AG08396 (cell line): ENCODE data around the gene HEMK1.
A peak's percentile ranks its signal among the peaks of the same experiment; 100 is the strongest.

Source experiments
- DNase-seq: peaks from one replicate; pipeline ENCODE4 v3.0.0; 2012; ENCODE audit warnings: low spot score, mixed read lengths

HEMK1 gene

DNA sequence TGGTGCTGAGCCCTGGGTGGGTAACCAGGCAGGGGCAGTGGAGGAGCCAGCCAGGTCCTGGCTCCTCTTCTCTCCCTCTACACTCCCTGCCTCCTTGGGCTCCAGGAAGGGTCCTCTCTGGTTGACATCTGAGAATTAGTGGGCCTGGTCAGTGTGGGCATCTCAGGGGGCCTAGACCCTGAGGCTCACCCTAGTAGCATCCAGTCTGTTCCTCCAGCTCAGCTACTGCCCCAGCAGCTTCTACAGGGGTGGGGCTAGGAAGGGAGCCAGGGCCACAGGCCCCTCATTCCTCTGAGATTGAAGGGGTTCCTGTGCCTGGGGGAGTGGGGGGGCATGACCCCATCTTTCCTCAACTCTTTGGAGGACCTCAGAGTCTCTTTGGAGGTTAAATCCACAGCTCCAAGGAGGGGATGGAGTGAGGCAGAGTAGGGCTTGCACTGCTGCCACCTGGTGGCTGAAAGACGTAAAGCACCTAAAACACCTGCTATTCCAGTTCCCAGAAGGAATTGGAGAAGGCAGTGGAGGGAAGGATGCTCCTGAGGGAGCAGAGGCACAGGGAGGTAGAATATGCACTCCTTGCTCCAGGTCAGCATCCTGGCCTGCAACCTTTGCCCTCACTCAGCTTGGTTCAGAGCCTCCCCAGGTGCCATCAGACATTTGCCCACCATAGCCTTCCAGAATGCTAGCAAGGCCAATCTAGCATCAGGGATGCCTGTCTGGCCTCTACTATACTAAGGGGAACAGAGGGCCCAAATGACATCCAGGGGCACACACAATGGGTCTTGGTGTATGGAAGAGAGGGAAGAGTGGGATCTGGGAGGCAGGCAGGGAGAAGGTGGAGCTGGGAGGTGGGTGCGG is 26.9 kb upstream of the HEMK1 start:
- DNase-seq: peak; percentile 85

DNA sequence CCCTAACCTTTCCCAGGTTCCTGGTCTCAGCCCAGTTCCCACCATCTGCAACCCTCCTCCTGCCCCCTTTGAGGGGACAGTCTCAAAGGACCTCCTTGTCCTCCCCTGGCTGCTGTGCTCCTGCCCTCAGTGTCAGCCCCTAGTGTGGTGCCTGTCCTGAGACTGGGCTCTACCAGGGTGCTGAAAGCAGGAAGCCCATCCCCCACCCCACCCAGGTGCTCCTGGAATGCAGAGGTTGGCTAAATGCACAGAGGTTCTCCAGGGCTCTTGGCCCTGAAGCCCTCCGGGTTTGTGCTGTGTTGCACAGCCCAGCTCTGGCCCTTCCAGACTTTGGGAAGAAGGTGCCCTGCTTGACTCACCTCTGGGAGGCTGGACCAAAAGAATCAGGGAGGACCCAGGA is 23.5 kb upstream of the HEMK1 start:
- no peak for DNase-seq

DNA sequence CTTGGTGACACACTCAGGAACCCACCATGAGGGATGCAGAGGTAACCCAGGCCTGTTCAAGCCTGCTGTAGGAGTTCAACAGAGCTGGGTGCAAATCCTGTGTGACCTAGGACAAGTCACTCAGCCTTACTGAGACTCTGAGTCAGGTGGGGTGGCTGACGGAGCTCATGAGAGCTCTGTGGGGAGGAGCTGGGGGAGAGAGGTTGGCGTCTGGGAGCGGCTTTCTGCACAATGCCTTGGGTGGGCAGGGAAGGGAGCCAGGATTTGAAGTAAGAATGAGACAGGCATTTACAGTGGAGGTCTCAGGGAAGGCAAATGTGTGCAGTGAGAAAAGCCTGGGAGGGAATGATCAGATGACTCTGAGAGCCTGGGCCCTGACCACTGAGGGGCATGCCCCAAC is 20.1 kb upstream of the HEMK1 start:
- DNase-seq: no peak

DNA sequence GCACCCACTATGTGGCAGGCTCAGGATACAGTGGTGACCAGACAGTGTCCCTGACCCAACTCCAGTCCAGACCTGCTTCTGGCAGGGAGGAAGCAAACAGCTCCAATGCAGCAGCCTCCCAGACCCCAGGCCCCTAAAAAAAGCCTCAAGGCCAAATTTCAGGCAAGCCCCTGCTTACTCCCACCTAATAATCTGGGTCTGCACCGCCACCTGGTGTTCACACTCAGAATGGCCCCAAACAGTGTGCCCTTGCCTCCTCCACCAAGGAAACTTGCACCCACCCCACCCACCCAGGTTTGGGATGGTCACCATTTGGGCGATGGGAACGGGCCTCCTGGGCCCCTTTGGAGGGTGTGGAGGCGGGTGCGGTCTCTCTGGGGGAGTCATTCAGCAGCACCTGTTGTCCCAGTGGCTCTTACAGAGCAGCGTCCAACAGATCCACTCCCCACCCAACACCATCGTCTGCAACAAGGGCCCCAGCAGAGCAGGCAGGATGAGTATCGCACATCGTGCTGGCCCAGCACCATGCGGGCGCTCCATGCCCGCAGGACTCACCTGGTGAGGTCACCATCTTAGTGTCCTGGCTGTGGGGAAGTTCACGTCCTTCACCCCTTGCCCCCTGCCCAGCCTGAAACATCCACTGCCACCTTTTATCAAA is 19.1 kb upstream of the HEMK1 start:
- DNase-seq: peak; percentile 61

DNA sequence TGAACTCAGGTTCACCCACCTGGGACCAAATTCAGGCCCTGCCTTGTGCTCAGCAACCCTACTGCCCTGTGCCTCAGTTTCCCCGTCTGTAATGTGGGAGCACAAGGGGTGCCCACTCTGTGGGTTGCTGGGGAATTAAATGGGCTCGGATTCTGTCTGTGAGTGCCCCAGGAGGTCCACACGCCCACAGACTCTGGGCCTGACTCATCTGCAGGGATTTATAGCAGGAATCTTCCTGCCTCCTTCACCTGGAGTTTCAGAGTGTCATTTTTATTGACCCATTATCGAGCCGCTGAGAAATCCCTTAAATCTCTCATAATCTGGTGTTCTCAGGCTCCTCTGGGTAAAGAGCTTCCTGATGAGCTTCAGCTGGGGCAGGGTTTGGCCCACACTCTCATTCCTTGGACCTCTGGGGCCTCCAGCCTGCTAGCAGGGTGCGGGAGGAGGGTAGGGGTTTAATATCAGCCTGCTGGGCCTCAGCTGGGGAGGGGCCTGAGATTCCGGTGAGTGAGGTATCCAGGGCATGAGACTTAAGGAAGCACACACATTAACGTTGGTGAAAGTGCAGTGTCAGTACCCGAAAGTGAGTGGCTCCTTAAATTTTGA is 18.2 kb upstream of the HEMK1 start:
- DNase-seq: no peak

DNA sequence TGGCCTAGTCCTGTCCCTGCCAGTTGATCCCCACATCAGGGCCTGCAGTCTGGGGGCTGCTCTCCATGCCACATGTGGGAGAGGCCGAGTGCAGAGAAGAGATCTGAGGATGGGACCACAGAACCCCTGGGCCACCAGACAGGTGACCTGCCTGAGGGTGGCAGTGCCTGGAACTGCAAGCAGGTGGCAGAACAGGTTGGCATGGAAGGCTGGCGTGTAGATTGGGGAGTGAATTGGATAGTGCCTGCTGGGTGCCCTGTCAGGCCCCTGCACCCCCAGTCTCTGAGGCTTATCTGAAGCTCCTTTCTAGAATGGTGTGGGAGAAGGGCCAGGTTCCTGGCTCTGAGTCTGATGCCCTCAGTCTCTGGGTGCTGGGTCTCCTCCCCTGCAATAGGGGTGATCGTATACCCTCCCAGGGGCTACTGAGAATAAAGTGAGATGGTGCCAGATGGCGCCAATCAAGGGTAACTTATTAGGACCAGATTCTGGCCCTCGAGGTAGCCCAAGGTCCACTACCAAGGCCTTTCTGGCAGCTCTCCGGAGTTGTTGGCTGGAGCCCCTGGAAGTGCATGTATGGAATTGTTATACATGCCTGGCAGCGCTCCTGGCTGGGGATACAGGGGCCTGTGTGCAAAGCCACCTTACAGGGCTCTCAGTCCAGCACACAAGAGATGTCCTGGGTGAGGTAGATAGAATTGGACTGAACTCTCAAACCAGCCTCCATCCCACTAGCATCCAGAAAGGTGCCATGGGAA is 17.5 kb upstream of the HEMK1 start:
- no peak for DNase-seq

DNA sequence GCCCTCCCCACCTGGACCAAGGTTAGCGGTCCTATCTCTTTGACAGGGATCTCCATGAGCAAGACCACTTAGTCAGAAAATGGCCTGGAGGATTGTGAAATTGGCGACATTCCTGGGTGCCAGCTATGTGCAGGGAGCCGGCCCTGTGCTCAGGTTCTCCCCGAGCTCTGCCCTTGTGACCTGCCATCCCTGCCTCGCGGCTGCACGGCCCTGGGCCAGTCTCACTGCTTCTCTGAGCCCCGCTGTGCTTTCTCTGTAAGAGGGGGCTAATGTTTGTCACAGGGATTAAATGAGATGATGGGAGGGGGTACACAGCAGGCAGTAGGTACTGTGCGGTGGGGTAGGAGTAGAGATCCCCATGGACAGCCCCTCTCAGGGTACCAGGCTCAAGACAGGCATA is 16.7 kb upstream of the HEMK1 start:
- no peak for DNase-seq

DNA sequence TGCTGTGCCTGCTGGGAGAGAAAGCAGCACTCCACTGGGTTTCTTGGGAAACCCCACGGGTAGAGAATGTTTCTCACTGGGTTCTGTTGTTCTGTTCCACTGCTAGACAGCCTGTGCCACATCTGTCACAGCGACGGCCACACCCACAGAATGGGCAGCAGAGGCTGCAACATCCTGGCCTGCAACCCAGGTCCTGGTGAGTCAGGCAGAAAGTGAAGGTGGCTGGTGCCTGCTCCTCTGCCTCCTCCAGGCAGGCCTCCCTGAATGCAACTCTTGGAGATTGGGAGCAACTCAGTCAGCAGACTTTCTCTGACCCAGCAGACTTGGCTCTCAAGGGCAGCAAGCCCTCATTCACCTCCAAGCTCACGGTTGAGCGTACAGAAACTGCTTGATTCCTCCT is 14.8 kb upstream of the HEMK1 start:
- DNase-seq: no peak

DNA sequence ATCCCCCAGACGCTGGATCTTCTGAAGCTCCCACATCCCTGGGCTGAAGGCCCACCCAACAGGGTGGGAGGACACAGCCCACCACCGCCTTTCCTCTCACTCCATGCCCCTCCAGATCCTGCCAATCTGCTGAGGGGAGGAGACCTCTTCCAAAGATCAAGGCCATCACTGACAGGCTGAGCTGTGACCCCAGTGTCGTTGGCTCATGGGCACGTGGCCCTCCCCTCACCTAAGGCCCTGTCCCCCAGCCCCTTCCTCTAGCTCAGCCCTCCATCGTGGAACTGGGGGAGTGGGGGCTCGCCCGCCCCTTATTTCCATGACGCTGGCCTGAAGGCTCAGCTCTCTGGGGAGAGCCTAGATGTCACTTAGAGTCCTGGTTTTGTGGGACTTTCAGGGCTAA is 12.2 kb upstream of the HEMK1 start:
- DNase-seq: no peak

DNA sequence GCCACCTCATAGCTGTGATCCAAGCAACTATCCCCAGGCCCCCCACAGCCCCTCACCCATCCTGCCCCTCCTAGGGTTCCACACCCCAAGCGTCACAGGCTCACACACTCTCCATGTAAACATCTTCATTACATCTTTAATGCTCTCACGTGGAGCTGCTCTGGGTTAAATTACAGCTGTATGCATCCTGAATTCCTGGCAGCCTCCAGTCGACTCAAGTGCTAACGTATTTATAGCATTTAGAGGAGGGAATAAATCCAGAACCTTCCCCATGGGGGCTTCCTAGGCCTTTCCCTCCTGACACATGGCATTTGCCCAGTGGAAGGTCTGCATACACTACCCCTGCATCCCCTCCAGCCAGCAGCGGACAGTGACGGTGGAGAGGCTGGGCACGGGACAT is 11.4 kb upstream of the HEMK1 start:
- DNase-seq: no peak

DNA sequence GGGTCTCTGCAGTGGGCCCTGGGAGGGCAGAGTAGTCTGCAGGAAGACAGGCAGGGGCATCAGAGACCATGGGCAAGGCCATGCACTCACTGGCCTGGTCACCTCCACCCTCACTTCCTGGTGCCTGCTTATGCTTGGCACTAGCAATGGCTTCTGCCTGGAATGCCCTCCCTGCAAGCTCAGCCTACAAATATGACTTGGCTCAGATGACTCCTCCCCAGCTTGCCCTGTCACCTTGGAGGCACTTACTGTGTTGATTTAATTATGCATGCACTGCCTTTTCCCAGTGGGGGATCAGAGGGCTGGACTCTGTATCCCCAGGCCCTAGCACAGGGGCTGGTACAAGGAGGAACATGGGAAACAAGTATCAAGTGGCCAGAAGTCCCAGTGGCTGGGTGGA is 9.6 kb upstream of the HEMK1 start:
- no peak for DNase-seq

DNA sequence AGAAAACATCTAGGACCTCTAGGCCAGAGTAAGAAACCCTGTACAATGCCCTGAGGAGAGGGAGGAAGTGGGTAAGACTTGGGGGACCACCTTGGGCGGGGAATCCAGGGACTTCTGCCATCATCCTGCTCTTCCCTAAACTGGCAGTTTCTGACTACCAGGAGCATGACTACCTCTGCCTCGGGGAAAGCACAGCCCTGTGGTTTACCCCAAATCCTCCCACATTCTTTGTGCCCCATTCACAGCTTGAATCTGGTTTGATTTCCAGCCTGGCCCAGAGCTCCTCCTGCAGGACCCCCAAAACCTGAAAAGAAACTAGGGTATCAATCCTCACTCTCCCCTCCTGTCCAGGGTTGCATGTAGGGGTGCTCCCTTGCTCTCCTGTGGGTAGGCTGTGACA is 6.5 kb upstream of the HEMK1 start:
- peak; percentile 79 for DNase-seq

DNA sequence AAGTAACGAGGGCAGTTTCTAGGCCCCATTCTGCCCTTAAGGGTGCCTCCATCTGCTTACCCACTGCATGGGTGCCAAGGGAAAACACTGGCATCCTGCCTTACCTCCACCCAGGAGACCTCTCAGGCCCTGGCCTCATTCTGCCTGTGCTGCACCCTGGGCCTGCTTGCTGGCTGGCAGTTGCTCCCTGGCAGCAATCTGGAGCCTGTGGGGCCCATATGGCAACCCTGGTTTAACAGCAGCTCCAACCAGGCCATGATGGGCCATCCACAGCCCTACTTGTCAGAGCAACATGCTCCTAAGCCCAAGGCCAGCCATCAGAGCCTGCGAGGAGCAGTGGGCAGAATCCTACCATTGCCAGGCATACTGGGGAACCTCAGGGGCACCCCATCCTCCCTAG is 5.5 kb upstream of the HEMK1 start:
- no peak for DNase-seq

DNA sequence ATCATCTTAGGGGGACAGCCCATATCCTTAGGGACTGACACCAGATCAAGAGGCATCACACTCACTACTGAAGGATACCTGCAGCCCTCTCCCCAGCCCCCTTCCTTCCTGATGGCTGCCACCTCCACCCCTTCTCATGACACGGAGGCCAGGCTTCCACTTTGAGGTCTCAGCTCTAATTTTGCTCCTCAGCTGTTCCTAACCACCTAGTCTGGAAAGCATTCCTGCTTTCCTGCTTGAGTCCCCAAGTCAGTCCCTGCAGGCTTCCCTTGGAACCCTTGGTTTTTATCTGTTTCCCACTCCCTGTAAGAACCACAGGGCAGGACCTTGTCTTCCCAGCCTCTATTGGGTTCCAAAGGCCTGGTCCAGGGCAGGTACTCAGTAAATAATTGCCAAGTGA is 5.0 kb upstream of the HEMK1 start:
- no peak for DNase-seq

DNA sequence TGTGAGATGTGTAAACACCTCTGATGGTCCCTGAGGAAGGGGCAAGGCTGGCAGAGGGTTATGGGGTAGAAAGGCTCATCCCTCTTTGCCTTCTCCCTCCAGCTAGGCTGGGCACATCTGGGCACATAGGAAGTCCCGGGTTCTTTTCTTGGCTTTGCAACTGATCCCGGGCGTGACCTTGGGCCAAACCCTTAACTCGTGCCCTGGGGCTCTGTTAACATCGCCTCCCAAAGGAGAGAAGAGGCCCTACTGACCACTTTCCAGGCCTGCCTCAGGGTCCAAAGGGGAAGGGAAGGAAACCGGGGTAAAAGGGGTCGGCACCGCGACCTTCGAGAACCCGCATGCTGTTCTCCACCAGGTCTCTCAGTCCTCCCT is 2.3 kb upstream of the HEMK1 start:
- DNase-seq: peak; percentile 24

DNA sequence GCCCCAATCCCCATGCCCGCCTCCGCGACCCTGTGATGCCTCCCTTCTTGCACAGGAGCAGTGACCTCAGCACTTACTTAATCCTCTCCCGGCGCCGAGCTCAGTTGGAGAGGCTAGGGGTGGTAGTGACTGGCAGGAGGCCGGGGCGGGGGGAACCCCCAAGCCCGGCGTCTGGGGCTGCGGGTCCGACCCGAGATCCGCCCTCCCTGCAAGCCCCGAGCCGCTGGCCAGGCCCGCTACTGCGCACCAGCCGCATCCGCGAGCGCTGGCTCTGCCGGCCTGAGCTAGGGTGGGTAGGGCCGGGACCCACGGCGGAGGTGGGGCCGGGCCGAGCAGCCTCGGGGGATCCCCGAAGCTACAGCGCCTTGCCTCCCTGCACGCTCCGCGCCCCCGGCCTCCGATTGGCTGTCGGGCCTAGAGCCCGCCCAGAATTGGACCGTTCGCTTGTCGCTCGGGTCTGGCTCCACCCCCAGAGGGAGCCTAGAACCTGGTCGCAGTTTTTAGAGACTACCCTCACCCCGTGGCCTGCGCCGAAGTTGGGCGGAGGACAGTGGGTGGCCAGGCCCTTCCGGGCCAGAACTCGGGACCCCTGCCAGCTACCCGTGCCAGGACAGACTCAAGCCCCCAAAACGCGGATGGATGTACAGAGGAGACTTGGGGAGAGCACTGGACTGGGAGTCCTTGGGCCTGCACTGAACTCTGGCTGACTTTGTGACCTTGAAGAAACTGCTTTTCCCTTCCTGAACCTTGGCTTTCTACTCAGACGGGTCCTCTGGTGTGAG is 1.7 kb upstream of the HEMK1 start, which contains the start of gene C3orf18:
C3orf18 (minus strand) TSS at position 362 of the 782 bp plus-strand sequence. CDS start 2,048 bp downstream, outside the sequence.
- DNase-seq: peak; percentile 98

DNA sequence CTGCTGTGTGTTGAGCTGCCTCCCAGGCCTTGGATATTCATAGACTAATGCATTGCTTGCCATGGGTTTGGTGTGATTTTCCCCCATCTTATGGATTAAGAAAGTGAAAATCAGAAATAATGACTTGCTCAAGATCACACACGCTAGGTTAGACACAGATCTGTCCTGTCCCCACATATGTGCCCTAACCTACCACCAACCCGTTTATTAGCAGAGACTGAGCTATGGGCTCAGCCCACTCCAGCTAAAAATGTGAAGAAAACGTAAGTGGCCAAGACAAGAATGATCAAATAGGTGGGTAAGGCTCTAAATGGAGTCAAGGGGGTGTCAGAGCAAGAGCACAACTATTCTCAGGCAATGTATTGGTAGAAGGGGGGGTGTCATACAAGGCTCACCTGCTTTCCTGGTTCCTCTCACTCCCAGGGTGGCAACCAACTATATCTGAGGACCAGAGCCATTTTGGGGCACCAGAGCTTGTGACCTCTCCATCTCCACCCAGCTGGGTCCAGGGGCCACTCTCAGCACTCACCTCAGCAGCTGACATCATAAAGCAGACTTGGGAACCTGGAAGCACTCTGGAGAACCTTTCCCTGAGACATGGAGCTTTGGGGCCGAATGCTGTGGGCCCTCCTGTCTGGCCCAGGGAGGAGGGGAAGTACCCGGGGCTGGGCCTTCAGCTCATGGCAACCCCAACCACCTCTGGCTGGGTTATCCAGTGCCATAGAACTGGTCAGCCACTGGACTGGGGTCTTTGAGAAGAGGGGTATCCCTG is 1.4 kb downstream of the HEMK1 start:
- DNase-seq: no peak

DNA sequence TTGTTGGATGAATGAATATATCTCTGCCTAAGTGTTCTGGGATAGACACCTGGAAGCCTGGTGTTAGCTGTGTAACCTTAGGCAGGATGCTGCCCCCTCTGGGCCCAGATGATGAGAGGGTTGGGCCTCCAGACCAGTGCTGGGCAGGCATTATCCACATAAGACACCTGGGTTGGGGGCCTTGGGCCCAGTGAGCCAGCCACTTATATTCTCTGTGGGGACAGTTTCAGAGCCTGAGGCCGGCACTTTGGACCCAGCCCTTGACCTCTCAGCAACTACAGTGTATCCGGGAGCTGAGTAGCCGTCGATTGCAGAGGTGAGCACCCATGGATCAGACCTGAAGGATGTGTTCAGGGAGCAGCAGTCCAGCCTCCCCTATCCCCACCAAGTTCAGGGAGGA is 2.2 kb downstream of the HEMK1 start:
- DNase-seq: no peak

DNA sequence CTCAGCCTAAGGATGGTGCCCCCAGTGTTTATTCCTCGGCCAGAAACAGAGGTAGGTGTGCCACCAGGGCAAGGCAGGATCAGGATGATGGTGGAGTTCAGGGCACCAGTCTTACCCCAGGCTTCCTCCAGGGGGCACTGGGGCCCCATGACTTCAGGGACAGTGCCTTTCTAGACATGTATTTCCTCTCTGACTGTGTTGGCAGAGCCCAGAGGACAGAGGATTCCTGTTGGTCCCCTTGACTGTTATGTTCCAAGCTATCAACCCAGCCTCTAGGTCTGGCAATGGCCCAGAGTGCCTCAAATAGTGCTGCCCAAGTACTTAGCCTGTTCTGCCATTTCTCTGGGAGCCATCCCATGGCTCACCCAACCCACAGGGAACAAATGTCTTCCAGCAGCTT is 2.8 kb downstream of the HEMK1 start:
- peak; percentile 80 for DNase-seq

DNA sequence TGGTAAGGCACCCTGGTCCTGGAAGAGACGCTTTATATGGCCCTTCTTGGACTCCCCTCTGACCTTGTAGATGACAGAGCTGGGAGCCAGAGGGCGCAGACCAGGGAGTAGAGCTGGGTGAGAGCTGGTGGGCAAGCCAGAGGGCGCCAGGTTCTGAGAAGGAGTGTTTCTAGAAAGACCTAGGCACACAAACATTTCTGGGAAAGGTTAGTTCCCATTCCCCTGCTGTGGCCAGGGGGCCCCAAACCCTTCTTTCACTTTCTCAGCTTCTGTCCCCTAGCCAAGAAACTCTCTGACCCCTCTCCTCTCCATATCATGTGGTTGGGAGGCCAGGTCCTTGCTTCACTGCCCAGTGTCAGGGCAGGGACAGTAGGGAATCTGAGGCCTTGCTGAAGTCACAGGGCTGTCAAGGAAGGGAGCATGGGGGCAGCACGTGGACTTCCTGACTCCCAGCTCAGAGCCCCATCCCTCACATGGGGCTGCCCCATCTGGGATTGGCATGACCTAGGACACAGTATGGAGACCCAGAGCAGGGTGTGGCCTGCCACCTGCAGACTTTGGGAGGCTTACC is 3.6 kb downstream of the HEMK1 start:
- DNase-seq: no peak
